Measurements from ENCODE around the gene SLC38A7.

SLC38A7 gene, protein sequence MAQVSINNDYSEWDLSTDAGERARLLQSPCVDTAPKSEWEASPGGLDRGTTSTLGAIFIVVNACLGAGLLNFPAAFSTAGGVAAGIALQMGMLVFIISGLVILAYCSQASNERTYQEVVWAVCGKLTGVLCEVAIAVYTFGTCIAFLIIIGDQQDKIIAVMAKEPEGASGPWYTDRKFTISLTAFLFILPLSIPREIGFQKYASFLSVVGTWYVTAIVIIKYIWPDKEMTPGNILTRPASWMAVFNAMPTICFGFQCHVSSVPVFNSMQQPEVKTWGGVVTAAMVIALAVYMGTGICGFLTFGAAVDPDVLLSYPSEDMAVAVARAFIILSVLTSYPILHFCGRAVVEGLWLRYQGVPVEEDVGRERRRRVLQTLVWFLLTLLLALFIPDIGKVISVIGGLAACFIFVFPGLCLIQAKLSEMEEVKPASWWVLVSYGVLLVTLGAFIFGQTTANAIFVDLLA

DNA sequence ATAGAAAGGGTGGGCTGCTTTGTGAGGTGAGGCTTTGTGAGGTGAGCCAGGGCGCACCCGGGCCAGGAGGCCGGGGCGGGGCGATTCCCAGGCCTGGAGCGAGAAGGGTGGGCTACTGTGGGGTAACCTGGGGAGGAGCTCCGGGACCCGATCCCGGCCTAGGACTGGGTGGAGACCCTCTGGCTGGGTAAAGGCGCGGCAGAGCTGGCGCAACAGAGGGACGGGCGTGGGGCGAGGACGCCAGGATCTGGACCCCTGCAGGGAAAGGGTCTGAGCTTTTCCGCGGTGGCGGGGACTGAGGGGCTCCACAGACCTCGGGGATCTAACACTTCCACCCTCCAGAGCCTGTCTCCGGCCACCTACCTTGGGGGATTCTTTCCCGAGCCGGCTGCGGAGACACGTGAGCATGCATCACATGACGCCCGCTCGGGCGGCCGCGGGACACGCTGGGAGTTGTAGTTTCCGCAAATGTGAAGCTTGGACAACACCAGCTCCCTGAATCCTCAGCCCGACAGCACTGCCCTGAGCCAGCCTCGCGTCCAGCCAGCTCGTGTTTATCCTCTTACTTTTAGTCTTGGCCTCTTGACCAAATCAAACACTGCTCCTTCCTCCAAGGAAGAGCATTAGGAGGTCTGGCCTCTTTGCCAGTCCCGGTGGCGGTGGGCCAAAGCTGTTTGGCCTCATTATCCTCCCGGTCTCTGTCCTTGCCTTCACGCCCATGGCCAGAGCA, at the start of gene SLC38A7:
TSS of gene SLC38A7 (minus strand) at position 417 of the 730 bp plus-strand sequence. CDS start 4,644 bp downstream, outside the sequence.
- H3K4me3 Mint-ChIP-seq: peak within 1 kb of the TSS; percentile 84
- H3K4me1 Mint-ChIP-seq (ENCODE audit: low read depth): peaks cover 45% of the 10 kb centered on the region
- no peaks in the 10 kb centered on the region for H3K9me3 Mint-ChIP-seq
- peaks cover 51% of the 10 kb centered on the region for H3K36me3 Mint-ChIP-seq (ENCODE audit: low read depth)
- H3K27me3 Mint-ChIP-seq: no peaks in the 10 kb centered on the region
- H3K27ac Mint-ChIP-seq: peak within 1 kb of the TSS; percentile 88
- intact Hi-C loops (cut with micrococcal nuclease): loop anchor here (5.0 kb wide), 2 partner anchors 48 to 73 kb away; partner anchors contain the start of gene GOT2

DNA sequence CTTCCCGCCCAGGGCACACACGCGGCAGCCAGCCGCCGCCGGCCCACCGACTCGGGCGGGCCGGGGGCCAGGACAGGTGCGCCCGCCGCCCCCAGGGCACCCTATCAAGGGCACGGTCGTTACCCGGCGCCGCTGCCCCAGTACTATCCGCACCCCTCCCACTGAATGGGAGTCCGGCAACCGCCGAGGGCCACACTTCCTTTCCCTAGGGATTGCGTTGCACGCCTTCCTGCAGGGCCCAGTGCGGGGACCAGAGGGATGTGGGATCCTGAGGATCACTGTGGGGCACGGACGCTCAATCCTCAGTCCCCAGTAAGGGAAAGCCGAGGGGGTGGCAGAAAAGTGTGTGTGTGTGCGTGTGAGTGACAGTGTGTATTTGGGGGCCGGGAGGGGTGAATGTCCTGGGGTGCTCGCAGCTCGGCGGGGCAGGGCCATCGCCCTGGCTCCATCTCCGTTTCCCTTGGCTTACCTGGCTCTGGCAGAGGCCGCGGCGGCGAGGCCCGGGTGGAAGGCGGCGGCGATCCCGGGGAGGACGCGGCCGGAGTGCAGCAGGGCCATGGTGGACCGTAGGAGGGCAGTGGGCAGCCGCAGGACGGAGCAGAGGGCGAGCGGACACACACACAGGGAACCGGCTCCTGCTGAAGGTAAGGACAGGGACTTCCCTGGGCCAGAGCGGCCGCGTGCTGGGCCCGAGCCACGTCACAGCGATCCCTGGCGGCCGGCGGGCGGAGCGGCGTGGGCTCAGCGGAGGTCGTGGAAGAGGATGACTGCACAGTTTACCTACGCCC, 49.3 kb upstream of the SLC38A7 start, which contains the start of gene GOT2:
TSS of gene GOT2 (minus strand) at position 646 of the 788 bp plus-strand sequence. CDS start at position 558, 88 bp downstream.
- peaks cover 15% of the 10 kb centered on the region for H3K36me3 Mint-ChIP-seq (ENCODE audit: low read depth)
- no peaks in the 10 kb centered on the region for H3K9me3 Mint-ChIP-seq
- peaks cover 15% of the 10 kb centered on the region for H3K4me1 Mint-ChIP-seq (ENCODE audit: low read depth)
- H3K27ac Mint-ChIP-seq: peak within 1 kb of the TSS; percentile 81
- peak within 1 kb of the TSS; percentile 93 for H3K4me3 Mint-ChIP-seq
- intact Hi-C loops (cut with micrococcal nuclease): loop anchor here (5.0 kb wide), 1 partner anchor 52 kb away; the partner anchor contains the start of gene SLC38A7
- H3K27me3 Mint-ChIP-seq: peaks cover 6% of the 10 kb centered on the region

DNA sequence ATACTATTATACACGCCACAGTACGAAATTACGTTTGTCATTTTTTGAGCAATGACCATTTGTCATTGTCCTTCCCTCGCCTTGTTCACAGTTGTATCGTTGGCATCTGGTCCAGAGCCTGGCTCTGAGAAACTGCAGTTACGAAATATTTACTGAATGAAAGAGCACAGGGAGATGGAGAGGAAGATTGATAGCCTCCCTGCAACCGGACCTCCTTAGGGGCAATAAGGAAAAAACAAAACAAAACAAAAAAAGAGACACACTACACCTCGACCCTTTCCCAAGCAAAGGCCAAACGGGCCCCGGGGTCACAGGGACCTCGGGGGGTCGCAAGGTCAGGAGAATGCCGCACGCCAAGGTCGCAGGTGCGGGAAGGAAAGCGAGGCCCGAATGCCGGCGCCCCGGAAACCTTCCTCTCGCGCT, 48.7 kb upstream of the SLC38A7 start:
- intact Hi-C loops (cut with micrococcal nuclease): loop anchor here (5.0 kb wide), 1 partner anchor 51 kb away; the partner anchor contains the start of gene SLC38A7
- Mint-ChIP-seq H3K27me3 (peaks cover 5% of the 10 kb centered on the region), H3K9me3 (no peaks in the 10 kb centered on the region), H3K4me1 (ENCODE audit: low read depth) (peaks cover 15% of the 10 kb centered on the region), H3K27ac (peak overlapping the region; percentile 81), H3K36me3 (ENCODE audit: low read depth) (peaks cover 15% of the 10 kb centered on the region), H3K4me3 (peak overlapping the region; percentile 93)

DNA sequence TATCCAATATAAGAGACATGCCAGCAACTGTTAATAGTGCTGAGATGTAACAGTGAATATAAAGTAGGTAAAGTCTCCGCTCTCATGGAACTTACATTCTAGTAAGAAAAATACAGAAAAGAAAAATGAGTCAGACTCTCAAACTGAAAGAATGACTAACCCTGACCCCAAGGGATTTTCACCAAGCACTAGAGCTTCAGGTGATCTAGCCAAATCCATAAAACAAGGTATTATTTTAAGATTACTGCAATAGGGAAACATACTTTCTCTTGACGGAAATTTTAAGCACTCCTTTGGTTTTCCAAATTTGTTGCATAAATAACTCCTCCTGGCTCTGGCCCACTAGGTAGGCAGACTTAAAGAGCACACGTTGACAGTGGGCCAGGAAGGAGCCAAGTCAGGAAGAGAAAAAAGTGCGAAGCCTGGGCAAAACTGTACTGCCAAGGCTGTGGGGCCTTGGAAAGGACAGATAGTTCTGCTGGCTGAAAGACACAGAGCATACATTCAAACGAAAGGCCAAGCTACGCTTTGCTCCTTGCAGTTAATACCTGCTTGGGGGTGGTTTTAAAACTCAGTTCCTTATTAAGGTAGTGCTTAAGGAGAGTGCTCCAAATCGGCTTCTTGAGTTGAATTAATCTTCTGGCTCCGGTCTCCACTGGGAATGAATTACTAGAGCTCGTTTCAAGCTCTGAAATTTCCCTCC, 48.1 kb upstream of the SLC38A7 start:
- Mint-ChIP-seq H3K4me3 (peak overlapping the region; percentile 93), H3K27me3 (peaks cover 3% of the 10 kb centered on the region), H3K27ac (peak overlapping the region; percentile 81), H3K36me3 (ENCODE audit: low read depth) (peaks cover 15% of the 10 kb centered on the region), H3K4me1 (ENCODE audit: low read depth) (peaks cover 15% of the 10 kb centered on the region), H3K9me3 (no peaks in the 10 kb centered on the region)
- intact Hi-C loops (cut with micrococcal nuclease): loop anchor here (5.0 kb wide), 1 partner anchor 50 kb away; the partner anchor contains the start of gene SLC38A7

DNA sequence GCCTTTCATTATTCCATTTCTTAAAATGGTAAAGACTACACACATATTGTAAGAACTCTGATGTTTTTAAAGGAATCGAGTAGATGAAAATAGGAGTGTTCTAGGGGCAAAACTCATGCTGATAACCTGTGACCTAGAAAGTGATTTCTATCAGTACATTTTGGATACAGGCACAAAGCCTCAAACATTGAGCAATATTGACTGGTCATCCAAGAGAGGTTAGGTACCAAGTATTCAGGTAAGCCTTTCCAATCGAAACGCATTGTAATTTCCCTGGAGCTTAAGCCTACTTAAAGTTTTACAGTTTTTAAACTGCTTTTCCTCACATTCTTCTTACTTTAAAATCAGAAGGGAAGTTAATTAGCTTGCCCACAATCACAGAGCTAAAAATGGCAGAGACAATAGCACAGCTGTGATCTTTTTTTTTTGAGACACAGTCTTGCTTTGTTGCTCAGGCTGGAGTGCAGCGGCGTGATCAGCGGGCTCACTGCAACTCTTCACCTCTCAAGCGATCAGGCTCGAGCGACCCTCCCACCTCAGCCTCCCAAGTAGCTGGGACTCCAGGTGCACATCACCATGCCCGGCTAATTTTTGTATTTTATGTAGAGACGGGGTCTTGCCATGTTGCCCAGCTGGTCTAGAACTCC, 46.3 kb upstream of the SLC38A7 start:
- H3K4me3 Mint-ChIP-seq: no peak overlapping the region
- H3K9me3 Mint-ChIP-seq: no peaks in the 10 kb centered on the region
- no peak overlapping the region for H3K27ac Mint-ChIP-seq
- no peaks in the 10 kb centered on the region for H3K27me3 Mint-ChIP-seq
- intact Hi-C loops (cut with micrococcal nuclease): loop anchor here (5.0 kb wide), 1 partner anchor 49 kb away; the partner anchor contains the start of gene SLC38A7
- H3K36me3 Mint-ChIP-seq (ENCODE audit: low read depth): peaks cover 15% of the 10 kb centered on the region
- peaks cover 15% of the 10 kb centered on the region for H3K4me1 Mint-ChIP-seq (ENCODE audit: low read depth)

DNA sequence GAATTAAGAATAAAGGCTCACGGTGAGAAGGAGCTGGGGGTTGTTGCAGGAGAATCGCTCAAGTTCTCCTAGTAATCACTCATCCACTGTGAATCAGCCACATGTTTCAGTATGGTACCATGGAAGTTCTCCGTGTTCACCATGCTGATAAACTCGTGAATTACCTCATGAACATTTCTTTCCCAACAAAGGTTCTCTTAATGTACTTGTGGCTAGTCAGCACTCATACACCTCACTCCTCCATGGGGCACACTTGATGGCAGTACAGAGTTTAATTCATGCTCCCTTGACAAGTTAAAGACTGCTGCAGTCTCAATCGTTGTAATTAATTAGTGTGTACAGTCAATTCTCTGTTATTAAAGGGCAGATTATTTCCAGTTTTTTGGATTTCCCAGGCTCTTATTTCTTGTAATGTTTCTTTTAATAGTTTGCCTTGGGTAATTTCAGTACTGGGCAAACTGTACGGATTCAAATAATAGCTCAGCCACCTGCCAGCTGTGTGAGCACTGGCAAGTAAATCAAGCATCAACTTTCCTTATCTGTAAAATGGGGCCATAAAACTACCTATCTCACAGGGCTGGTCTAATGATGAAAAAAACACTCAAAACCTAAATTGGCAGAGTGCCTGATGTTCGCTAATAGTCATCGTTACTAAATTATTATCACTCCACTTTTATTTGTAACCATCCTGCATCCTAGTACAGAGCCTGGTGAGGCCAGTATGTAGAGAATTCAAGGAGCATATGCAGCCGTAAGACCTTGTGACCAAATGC, 43.4 kb upstream of the SLC38A7 start:
- Mint-ChIP-seq H3K27me3 (no peaks in the 10 kb centered on the region), H3K4me3 (no peak overlapping the region), H3K36me3 (ENCODE audit: low read depth) (peaks cover 14% of the 10 kb centered on the region), H3K9me3 (no peaks in the 10 kb centered on the region), H3K4me1 (ENCODE audit: low read depth) (peaks cover 10% of the 10 kb centered on the region), H3K27ac (no peak overlapping the region)
- intact Hi-C loops (cut with micrococcal nuclease): no loop called here

DNA sequence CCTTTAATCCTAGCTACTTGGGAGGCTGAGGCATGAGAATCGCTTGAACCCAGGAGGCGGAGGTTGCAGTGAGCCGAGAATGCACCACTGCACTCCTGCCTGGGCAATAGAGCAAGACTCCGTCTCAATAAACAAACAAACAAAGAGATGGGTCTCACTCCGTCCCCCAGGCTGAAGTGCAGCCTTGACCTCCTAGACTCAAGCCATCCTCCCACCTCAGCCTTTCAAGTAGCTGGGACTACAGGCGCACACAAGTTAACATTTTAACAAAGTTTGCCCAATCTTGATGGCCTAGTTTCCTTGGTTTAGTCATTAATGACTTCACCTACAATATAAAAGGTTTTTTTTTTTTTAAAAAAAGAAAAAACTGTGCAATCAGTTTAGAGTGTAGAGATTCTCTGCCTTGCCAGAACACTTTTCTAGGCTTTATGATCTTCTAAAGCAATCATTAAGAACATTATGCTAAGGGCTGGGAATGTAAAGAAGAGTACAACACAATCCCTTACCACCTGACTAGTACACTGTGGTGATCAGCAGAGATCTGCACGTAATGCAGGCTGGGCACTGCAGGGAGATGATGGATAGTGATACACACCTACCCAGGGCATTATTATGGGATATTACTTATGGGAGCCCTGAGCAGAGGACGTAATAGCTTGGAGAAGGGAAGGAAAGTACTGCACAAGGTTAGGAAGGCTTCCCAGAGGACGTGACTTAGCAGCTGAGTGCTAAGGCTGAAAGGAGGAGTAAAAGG, 42.6 kb upstream of the SLC38A7 start:
- Mint-ChIP-seq H3K4me3 (no peak overlapping the region), H3K4me1 (ENCODE audit: low read depth) (peaks cover 5% of the 10 kb centered on the region), H3K36me3 (ENCODE audit: low read depth) (peaks cover 18% of the 10 kb centered on the region), H3K27me3 (no peaks in the 10 kb centered on the region), H3K9me3 (no peaks in the 10 kb centered on the region), H3K27ac (no peak overlapping the region)
- intact Hi-C loops (cut with micrococcal nuclease): no loop called here

DNA sequence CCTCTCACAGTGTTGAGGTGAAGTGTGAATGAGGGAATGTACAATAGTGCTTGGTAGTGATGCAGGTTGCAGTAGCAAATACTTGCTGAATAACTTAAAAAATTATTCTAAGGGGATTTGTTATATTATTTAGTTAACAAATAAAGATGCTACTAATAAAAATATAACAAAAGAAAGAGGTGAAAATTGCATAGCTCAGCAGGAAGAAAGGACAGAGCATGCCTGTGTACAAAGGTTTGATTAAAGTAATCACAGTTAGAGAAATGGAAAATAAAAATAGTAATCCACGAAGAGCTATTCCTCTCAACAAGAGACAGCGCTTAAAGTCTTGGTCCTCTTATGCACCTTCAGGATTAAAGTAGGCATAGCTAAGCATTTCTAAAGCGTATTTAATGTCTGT, 38.5 kb upstream of the SLC38A7 start:
- Mint-ChIP-seq H3K36me3 (ENCODE audit: low read depth) (peaks cover 51% of the 10 kb centered on the region), H3K4me1 (ENCODE audit: low read depth) (no peaks in the 10 kb centered on the region), H3K27ac (no peak overlapping the region), H3K9me3 (no peaks in the 10 kb centered on the region), H3K4me3 (no peak overlapping the region), H3K27me3 (no peaks in the 10 kb centered on the region)
- intact Hi-C loops (cut with micrococcal nuclease): no loop called here

DNA sequence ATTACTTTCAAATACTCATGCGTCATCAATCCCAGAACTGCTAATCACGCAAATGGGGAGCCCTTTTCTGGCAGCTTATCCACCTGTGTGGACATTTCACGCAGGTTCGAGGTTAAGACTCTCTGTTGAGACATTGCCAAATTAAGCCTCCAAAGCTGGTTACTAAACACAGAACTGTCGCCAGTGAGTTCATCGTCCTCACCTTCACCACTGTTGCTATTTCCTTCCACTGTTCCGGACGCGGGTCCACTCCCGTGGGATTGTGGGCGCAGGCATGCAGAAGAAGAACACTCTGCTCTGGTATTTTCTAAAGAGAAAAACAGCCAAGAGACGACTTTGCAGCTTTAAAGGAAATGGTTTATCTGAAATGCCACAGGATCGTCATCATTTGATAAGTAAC, 33.4 kb upstream of the SLC38A7 start:
- no peaks in the 10 kb centered on the region for H3K9me3 Mint-ChIP-seq
- no peak overlapping the region for H3K4me3 Mint-ChIP-seq
- H3K27ac Mint-ChIP-seq: no peak overlapping the region
- intact Hi-C loops (cut with micrococcal nuclease): no loop called here
- peaks cover 92% of the 10 kb centered on the region for H3K36me3 Mint-ChIP-seq (ENCODE audit: low read depth)
- no peaks in the 10 kb centered on the region for H3K27me3 Mint-ChIP-seq
- no peaks in the 10 kb centered on the region for H3K4me1 Mint-ChIP-seq (ENCODE audit: low read depth)

DNA sequence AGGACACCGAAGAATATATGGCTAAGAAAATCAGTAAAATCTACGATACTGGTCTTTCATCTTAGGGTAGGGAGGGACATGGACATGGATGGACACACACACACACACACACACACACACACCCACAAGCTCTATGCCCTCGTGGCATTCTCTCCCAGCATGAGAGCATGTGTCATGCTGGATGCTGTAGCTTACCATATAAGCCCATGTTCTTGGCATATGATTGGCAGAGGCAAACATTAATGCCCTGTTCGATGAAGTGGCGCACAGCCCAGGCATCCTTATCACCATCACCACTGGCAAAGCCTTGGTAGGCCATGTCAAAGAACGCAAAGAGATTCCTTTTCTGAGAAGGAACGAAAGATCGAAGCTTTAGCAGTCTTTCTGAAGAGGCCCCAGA, 31.9 kb upstream of the SLC38A7 start:
- Mint-ChIP-seq H3K4me3 (no peak overlapping the region), H3K27me3 (no peaks in the 10 kb centered on the region)

DNA sequence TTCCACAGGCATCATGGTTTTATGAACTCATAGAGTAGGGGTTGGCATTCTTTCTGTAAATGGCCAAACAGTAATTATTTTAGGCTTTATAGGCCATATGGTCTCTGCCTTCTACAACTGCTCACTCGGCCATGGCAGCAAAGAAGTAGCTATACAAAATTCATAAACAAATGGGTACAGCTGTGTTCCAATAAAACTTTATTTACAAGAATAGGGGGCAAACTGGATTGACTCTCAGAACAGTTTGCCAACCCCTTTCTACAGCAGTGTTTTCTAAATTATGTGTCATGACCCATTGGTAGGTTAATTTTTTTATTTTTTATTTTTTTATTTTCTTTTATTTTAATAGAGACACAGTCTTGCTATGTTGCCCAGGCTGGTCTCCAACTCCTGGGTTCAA, 29.2 kb upstream of the SLC38A7 start:
- H3K27ac Mint-ChIP-seq: no peak overlapping the region
- no peak overlapping the region for H3K4me3 Mint-ChIP-seq
- H3K9me3 Mint-ChIP-seq: no peaks in the 10 kb centered on the region
- H3K27me3 Mint-ChIP-seq: no peaks in the 10 kb centered on the region
- no peaks in the 10 kb centered on the region for H3K4me1 Mint-ChIP-seq (ENCODE audit: low read depth)
- H3K36me3 Mint-ChIP-seq (ENCODE audit: low read depth): peaks cover 85% of the 10 kb centered on the region
- intact Hi-C loops (cut with micrococcal nuclease): no loop called here

More for the DNA sequence above, 31.9 kb upstream of the SLC38A7 start:
- intact Hi-C loops (cut with micrococcal nuclease): no loop called here
- no peaks in the 10 kb centered on the region for H3K4me1 Mint-ChIP-seq (ENCODE audit: low read depth)
- peaks cover 96% of the 10 kb centered on the region for H3K36me3 Mint-ChIP-seq (ENCODE audit: low read depth)
- no peaks in the 10 kb centered on the region for H3K9me3 Mint-ChIP-seq
- no peak overlapping the region for H3K27ac Mint-ChIP-seq
